GM18909 (cell line): Measurements from ENCODE around the gene PILRB.
A peak's percentile ranks its signal among the peaks of the same experiment; 100 is the strongest.
"Not testable (repeated sequence)": the region's sequence is repeated elsewhere in the genome, so short reads cannot be mapped to it uniquely, and the experiment has no call there.

ENCODE experiments used
- ATAC-seq: cut with Tn5 transposase; IDR thresholded peaks from one replicate; pipeline ENCODE4 v1.9.1; 2021; ENCODE audit warnings: mild to moderate bottlenecking; ENCODE audit not compliant: unreplicated experiment, poor library complexity

Gene PILRB

GRCh38 chr7:100358027-100358856, at the start of gene PILRB:
Gene PILRB (plus strand): TSS chr7:100358117. CDS start chr7:100358303, 186 bp downstream.
- no peak for ATAC-seq

- not testable (repeated sequence) for ATAC-seq
Measured at GRCh38 chr7:100318329-100318728, 39.6 kb upstream of the PILRB start.

- not testable (repeated sequence) for ATAC-seq
Measured at GRCh38 chr7:100321648-100322047, 36.3 kb upstream of the PILRB start.

GRCh38 chr7:100324194-100324593, 33.7 kb upstream of the PILRB start:
- not testable (repeated sequence) for ATAC-seq

GRCh38 chr7:100325671-100326070, 32.2 kb upstream of the PILRB start:
- ATAC-seq = not testable (repeated sequence)

- not testable (repeated sequence) for ATAC-seq
Measured at GRCh38 chr7:100326914-100327313, 31.0 kb upstream of the PILRB start.

GRCh38 chr7:100335566-100336466, 22.1 kb upstream of the PILRB start:
- peak; percentile 93 for ATAC-seq

- ATAC-seq = not testable (repeated sequence)
Measured at GRCh38 chr7:100338083-100338696, 19.7 kb upstream of the PILRB start.

- ATAC-seq = not testable (repeated sequence)
Measured at GRCh38 chr7:100341286-100341685, 16.6 kb upstream of the PILRB start.

GRCh38 chr7:100342765-100343164, 15.2 kb upstream of the PILRB start:
- no peak for ATAC-seq

- peak; percentile 3 for ATAC-seq
Measured at GRCh38 chr7:100344124-100344559, 13.8 kb upstream of the PILRB start.

- peak; percentile 80 for ATAC-seq
Measured at GRCh38 chr7:100344560-100345287, 13.2 kb upstream of the PILRB start.

- peak; percentile 40 for ATAC-seq
Measured at GRCh38 chr7:100345288-100345672, 12.6 kb upstream of the PILRB start.

- ATAC-seq = no peak
Measured at GRCh38 chr7:100346921-100347320, 11.0 kb upstream of the PILRB start.

- no peak for ATAC-seq
Measured at GRCh38 chr7:100348805-100349204, 9.1 kb upstream of the PILRB start.

GRCh38 chr7:100349757-100350156, 8.2 kb upstream of the PILRB start:
- ATAC-seq = no peak

GRCh38 chr7:100351657-100352058, 6.3 kb upstream of the PILRB start:
- no peak for ATAC-seq

- not testable (repeated sequence) for ATAC-seq
Measured at GRCh38 chr7:100352230-100352781, 5.6 kb upstream of the PILRB start.

GRCh38 chr7:100352984-100353684, 4.8 kb upstream of the PILRB start:
- ATAC-seq = no peak
